BLaER1 treated with 17β-estradiol and CSF1 and Interleukin-3, amounts not matched to agents 10 nM and 100 nM (cell line): Measurements from ENCODE around the gene DTYMK.

Source experiments
- H3K27ac ChIP-seq, 11 experiments: shearing (Covaris generic); formaldehyde crosslinking; 2 replicates each; pipeline ENCODE4 v1.8.1; 2022
- H3K27me3 ChIP-seq, 11 experiments: shearing (Covaris generic); formaldehyde crosslinking; 2 replicates each; pipeline ENCODE4 v1.8.1; 2022
- H3K36me3 ChIP-seq, 11 experiments: shearing (Covaris generic); formaldehyde crosslinking; 2 replicates each; pipeline ENCODE4 v1.8.1; 2022
- H3K4me1 ChIP-seq, 10 experiments: shearing (Covaris generic); formaldehyde crosslinking; 2 replicates each; pipeline ENCODE4 v1.8.1; 2022
- H3K4me2 ChIP-seq, 11 experiments: shearing (Covaris generic); formaldehyde crosslinking; 2 replicates each; pipeline ENCODE4 v1.8.1; 2022
- H3K4me3 ChIP-seq, 10 experiments: shearing (Covaris generic); formaldehyde crosslinking; 2 replicates each; pipeline ENCODE4 v1.8.1; 2022
- H3K9ac ChIP-seq, 11 experiments: shearing (Covaris generic); formaldehyde crosslinking; 2 replicates each; pipeline ENCODE4 v1.8.1; 2022
- H3K9me3 ChIP-seq, 11 experiments: shearing (Covaris generic); formaldehyde crosslinking; replicated peaks in 1 of 11; 2 replicates each; pipeline ENCODE4 v1.8.1; 2022
- H4K20me1 ChIP-seq, 11 experiments: shearing (Covaris generic); formaldehyde crosslinking; 2 replicates each; pipeline ENCODE4 v1.8.1; 2022
- Cebpa-rat ChIP-seq, 11 experiments: shearing (Covaris generic); IDR thresholded peaks; 2 replicates each; pipeline ENCODE4 v1.8.1; 2022

The DTYMK gene

DNA sequence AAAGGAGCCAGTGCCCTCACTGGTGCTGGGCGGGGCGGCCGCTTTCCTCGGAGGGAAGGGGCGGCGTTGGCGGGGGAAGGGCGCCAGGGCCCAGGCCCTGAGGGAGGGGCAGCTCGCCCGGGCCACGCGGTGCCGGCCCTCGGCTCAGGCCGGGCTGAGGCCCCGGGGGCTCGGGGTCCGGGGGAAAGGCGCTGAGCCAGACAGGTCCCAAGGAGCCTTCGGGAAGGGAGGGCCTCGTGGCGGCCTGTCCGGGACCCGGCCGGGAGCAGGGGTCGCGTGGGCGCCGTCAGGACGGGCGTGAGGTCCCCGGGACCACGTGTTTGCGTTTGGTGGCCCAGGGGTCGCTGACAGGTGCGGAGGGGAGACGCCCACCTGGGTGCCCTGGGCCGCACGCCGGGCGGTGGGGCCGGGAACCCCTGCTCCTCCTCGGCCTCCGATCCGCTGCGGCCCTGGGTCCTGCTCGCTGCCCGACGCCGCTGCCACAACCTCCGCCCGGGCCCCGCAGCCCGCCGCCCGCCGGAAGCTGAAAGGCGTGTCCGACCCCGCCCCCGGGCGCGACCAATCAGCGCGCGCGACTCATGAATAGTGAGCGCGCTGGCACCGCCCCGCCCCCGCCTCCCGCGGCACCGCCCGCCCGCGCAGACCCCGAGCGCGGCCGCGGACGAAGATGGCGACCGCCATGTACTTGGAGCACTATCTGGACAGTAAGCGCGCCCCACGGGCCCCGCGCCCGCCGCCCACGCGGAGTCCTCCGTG, 15.0 kb upstream of the DTYMK start, which contains the start of gene ING5:
Gene ING5, plus strand, starts transcription at position 641 of the 756 bp plus-strand sequence. Its CDS starts 27 bp downstream, at position 668.
- H3K27me3 ChIP-seq: no peaks in the 10 kb centered on the region
- peaks cover 18 to 29% (median 27%) of the 10 kb centered on the region in 11 experiments for H3K36me3 ChIP-seq
- H3K4me3 ChIP-seq: peak within 1 kb of the TSS; percentile 62 to 93 (median 80)
- H3K9me3 ChIP-seq: peaks cover 10 to 15% (median 13%) of the 10 kb centered on the region in 11 experiments
- no peak for TF ChIP-seq Cebpa-rat (IDR thresholded peaks at IDR 0.05)
- H3K4me1 ChIP-seq: peaks cover 24 to 50% (median 43%) of the 10 kb centered on the region in 10 experiments
- peak within 1 kb of the TSS; percentile 78 to 100 (median 99) for H3K27ac ChIP-seq
- H3K4me2 ChIP-seq: peak within 1 kb of the TSS; percentile 96 to 100 (median 99)
- H4K20me1 ChIP-seq: peaks cover 0 to 25% (median 16%) of the 10 kb centered on the region in 11 experiments; a peak in 20 of 22 replicates
- peak within 1 kb of the TSS; percentile 85 to 100 (median 99) for H3K9ac ChIP-seq

DNA sequence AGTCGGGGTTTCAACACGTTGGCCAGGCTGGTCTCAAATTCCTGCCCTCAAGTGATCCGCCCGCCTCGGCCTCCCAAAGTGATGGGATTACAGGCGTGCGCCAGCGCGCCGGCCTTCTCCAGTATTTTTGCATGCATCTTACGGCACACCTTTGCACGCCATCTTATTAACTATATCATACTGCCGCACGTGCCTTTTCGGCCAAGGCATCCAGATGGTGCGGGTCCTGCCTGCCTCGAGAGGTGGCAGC, 14.5 kb upstream of the DTYMK start:
- peak overlapping the region; percentile 85 to 100 (median 99) for H3K9ac ChIP-seq
- H4K20me1 ChIP-seq: peaks cover 0 to 25% (median 16%) of the 10 kb centered on the region in 11 experiments; a peak in 20 of 22 replicates
- H3K36me3 ChIP-seq: peaks cover 13 to 29% (median 25%) of the 10 kb centered on the region in 11 experiments
- H3K9me3 ChIP-seq: peaks cover 5 to 10% (median 8%) of the 10 kb centered on the region in 11 experiments
- H3K27me3 ChIP-seq: no peaks in the 10 kb centered on the region
- H3K4me1 ChIP-seq: peaks cover 24 to 50% (median 43%) of the 10 kb centered on the region in 10 experiments
- H3K4me3 ChIP-seq: peak overlapping the region; percentile 62 to 93 (median 80)
- H3K27ac ChIP-seq: peak overlapping the region in 10 of 11 experiments; percentile 89 to 100 (median 99); a peak in 20 of 22 replicates
- peak overlapping the region; percentile 82 to 99 (median 89) for H3K4me2 ChIP-seq
- TF ChIP-seq Cebpa-rat (IDR thresholded peaks at IDR 0.05): no peak

DNA sequence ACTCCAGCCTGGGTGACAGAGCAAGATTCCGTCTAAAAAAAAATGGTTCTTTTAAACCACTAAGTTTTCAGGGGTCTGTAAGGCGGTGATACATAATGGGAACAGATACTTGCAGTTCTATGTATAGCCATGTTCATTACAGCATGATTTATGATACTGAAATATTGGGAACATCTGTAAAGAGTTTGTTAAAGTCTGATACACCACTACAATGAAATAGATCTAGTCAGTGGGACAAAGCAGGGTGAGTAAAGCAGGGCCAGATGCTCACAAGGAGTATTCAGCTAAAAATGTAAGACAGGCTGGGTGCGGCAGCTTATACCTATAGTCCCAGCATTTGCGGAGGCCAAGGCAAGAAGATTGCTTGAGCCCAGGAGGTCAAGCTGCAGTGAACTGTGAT, 9.0 kb upstream of the DTYMK start:
- Histone ChIP-seq H3K4me3 (no peak overlapping the region), H3K27me3 (no peaks in the 10 kb centered on the region), H3K27ac (peak overlapping the region in 1 of 11 experiments; percentile 53; a peak in 3 of 22 replicates), H3K4me2 (no peak overlapping the region), H3K9ac (peak overlapping the region in 2 of 11 experiments; percentile 1 to 16; a peak in 1 of 22 replicates), H3K9me3 (no peaks in the 10 kb centered on the region), H3K36me3 (peaks cover 37 to 62% (median 56%) of the 10 kb centered on the region in 11 experiments), H4K20me1 (peaks cover 0 to 5% (median 0%) of the 10 kb centered on the region in 11 experiments; a peak in 1 of 22 replicates), H3K4me1 (peaks cover 4 to 30% (median 23%) of the 10 kb centered on the region in 10 experiments; a peak in 19 of 20 replicates)
- no peak for TF ChIP-seq Cebpa-rat (IDR thresholded peaks at IDR 0.05)

DNA sequence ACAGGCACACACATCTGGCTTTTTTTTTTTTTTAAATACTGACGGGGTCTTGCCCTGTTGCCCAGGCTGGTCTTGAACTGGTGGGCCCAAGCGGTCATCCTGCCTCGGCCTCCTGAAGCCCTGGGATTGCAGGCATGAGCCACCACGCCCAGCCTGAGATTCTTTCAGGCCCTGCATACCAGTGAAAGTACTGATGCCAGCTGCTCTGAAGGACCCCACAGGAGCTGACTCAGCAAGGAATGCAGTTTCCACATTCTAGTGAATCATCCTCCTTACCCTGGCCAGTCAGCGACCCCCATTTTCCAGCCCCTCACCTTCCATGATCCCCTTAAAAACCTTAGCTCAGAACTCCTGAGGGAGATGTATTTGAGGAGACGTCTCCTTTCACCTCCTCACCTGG, 5.8 kb upstream of the DTYMK start:
- TF ChIP-seq Cebpa-rat (IDR thresholded peaks at IDR 0.05): no peak
- no peak overlapping the region for H3K4me3 ChIP-seq
- H3K27me3 ChIP-seq: no peaks in the 10 kb centered on the region
- peaks cover 16 to 37% (median 21%) of the 10 kb centered on the region in 10 experiments for H3K4me1 ChIP-seq
- H3K4me2 ChIP-seq: no peak overlapping the region
- peak overlapping the region in 4 of 11 experiments; percentile 6 to 33 (median 14); a peak in 5 of 22 replicates for H3K9ac ChIP-seq
- peaks cover 50 to 79% (median 72%) of the 10 kb centered on the region in 11 experiments for H3K36me3 ChIP-seq
- no peaks in the 10 kb centered on the region for H3K9me3 ChIP-seq
- H3K27ac ChIP-seq: no peak overlapping the region; a peak in 2 of 22 replicates
- H4K20me1 ChIP-seq: peaks cover 0 to 12% (median 0%) of the 10 kb centered on the region in 11 experiments; a peak in 3 of 22 replicates

DNA sequence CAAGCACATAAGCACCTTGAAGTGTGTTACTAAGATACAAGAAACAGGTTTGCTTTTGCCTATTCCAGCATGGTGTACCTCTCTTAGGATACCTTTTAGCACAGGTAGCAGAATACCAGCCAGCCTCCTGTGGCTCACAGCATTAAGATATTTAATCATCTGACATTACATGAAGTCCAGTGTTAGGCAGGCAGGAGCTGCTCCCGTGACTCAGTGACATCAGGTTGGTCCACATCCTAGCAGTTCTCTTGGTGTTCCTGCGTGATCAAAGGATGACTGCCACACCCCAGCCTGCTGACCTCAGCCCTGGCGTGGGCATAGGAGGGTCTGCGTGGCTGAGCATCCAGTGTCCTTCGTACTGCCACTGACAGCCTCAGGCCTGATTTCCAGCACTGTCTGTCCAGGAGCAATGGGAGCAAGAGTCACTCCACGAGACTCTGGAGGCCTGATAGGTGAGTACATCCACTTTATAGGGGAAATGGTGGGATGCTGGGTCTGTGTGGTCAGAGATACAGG, 3.6 kb upstream of the DTYMK start:
- H3K36me3 ChIP-seq: peaks cover 47 to 68% (median 64%) of the 10 kb centered on the region in 11 experiments
- H3K27ac ChIP-seq: no peak overlapping the region
- H3K4me1 ChIP-seq: peaks cover 23 to 45% (median 28%) of the 10 kb centered on the region in 10 experiments
- no peak overlapping the region for H3K4me3 ChIP-seq
- TF ChIP-seq Cebpa-rat (IDR thresholded peaks at IDR 0.05): no peak
- no peaks in the 10 kb centered on the region for H3K27me3 ChIP-seq
- H3K9ac ChIP-seq: peak overlapping the region in 8 of 11 experiments; percentile 4 to 61 (median 26); a peak in 4 of 22 replicates
- no peaks in the 10 kb centered on the region for H3K9me3 ChIP-seq
- peaks cover 0 to 12% (median 0%) of the 10 kb centered on the region in 11 experiments; a peak in 3 of 22 replicates for H4K20me1 ChIP-seq
- H3K4me2 ChIP-seq: 0 out of 22 replicates have a peak overlapping the region, but pooled peaks of 1 of the 11 experiments have one; percentile 94

DNA sequence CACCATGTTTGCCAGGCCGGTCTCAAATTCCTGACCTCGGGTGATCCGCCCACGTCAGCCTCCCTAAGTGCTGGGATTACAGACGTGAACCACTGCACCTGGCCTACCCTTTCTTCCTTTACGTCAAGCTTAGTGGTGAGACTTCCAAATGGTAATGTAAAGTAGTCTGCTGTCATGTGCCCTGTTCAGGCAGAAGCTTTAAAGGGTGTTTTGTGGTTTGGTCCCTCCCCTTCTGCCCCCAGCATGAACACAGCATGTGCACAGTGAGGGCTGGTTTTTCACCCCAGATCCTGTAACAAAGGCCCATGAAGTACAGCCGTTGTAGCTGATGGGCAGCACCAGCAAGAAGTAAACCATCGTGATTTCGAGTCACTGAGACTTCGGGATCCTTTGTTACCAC, 2.7 kb upstream of the DTYMK start:
- no peak overlapping the region for H3K4me3 ChIP-seq
- peak overlapping the region in 7 of 11 experiments; percentile 4 to 95 (median 31); a peak in 11 of 22 replicates for H3K9ac ChIP-seq
- H3K4me1 ChIP-seq: peaks cover 28 to 50% (median 33%) of the 10 kb centered on the region in 10 experiments
- H3K27ac ChIP-seq: no peak overlapping the region
- peak overlapping the region; percentile 7 to 99 (median 91); a peak in 19 of 22 replicates for H3K4me2 ChIP-seq
- peaks cover 0 to 12% (median 0%) of the 10 kb centered on the region in 11 experiments; a peak in 3 of 22 replicates for H4K20me1 ChIP-seq
- TF ChIP-seq Cebpa-rat (IDR thresholded peaks at IDR 0.05): no peak
- peaks cover 39 to 68% (median 64%) of the 10 kb centered on the region in 11 experiments for H3K36me3 ChIP-seq
- no peaks in the 10 kb centered on the region for H3K27me3 ChIP-seq
- no peaks in the 10 kb centered on the region for H3K9me3 ChIP-seq

DNA sequence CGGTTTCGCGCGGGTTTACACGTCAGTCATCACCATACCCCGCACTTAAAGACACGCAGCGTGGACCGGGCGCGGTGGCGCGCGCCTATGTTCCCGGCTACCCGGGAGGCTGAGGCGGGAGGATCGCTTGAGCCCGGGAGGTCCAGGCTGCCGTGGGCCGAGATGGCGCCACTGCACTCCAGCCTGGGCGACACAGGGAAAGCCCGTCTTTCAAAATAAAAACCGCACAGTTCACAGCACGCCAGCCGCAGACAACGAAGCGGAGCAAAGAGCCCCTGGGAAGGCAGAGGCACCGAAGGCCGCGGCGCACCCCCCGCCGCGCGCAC, 328 bp downstream of the DTYMK start:
- peak overlapping the region in 10 of 11 experiments; percentile 91 to 99 (median 97); a peak in 20 of 22 replicates for H3K27ac ChIP-seq
- TF ChIP-seq Cebpa-rat (IDR thresholded peaks at IDR 0.05): no peak
- H3K9ac ChIP-seq: peak overlapping the region; percentile 78 to 99 (median 97)
- H3K4me2 ChIP-seq: peak overlapping the region; percentile 78 to 94 (median 86)
- H3K4me1 ChIP-seq: peaks cover 28 to 41% (median 33%) of the 10 kb centered on the region in 10 experiments
- H3K4me3 ChIP-seq: peak overlapping the region; percentile 75 to 100 (median 92)
- peaks cover 44 to 68% (median 64%) of the 10 kb centered on the region in 11 experiments for H3K36me3 ChIP-seq
- no peaks in the 10 kb centered on the region for H3K9me3 ChIP-seq
- H3K27me3 ChIP-seq: no peaks in the 10 kb centered on the region
- peaks cover 0 to 21% (median 4%) of the 10 kb centered on the region in 11 experiments; a peak in 6 of 22 replicates for H4K20me1 ChIP-seq

DNA sequence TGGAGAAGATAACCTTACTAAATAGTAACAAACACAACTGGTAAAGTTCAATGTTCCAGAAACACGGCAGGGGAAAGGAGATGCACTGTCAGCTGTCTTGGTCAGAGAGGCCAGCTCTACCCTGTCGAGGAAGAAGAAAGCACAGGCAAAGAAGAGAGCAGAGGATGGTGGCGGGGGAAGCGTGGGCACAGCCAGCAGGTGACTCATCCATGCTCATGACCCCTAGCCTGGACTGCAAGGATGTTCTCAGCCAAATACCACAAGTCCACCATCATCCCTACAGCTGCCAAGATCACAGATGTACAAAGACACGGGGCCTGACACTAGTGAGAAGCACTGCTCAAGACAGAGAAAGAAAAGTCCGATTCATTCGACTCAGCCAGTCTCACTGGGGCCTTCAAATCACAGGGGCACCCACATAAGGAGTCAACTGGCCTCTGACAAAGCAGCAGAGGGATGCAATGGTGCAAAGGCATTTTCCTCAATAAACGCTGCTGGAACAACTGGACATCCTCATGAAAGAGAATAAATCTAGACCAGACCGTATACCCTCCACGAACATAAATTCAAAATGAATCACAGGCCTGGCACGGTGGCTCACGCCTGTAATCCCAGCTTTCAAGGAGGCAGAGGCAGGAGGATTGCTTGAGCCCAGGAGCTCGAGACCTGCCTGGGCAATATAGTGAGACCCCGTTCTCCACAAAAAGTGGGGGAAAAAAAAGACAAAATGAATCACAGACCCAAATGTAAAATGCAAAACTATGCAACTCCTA, 5.6 kb downstream of the DTYMK start:
- peak overlapping the region in 3 of 11 experiments; percentile 13 to 55 (median 44); a peak in 4 of 22 replicates for H3K4me2 ChIP-seq
- peaks cover 12 to 28% (median 13%) of the 10 kb centered on the region in 10 experiments for H3K4me1 ChIP-seq
- no peaks in the 10 kb centered on the region for H3K9me3 ChIP-seq
- no peaks in the 10 kb centered on the region for H3K27me3 ChIP-seq
- H3K27ac ChIP-seq: no peak overlapping the region
- H4K20me1 ChIP-seq: peaks cover 0 to 67% (median 31%) of the 10 kb centered on the region in 11 experiments; a peak in 14 of 22 replicates
- H3K36me3 ChIP-seq: peaks cover 70 to 97% (median 95%) of the 10 kb centered on the region in 11 experiments
- H3K9ac ChIP-seq: peak overlapping the region in 9 of 11 experiments; percentile 3 to 61 (median 26); a peak in 11 of 22 replicates
- no peak for TF ChIP-seq Cebpa-rat (IDR thresholded peaks at IDR 0.05)
- H3K4me3 ChIP-seq: no peak overlapping the region
